Amniotic stem cell (primary cell): ENCODE measurements around the gene AGAP2.

ENCODE experiments used
- DNase-seq: peaks from one replicate; lab custom pipeline; 2025; lab: John Stamatoyannopoulos, UW

Gene AGAP2

GRCh38 chr12:57752668-57753000, 14.1 kb upstream of the AGAP2 start:
- no peak for DNase-seq

GRCh38 chr12:57751788-57752667, 13.5 kb upstream of the AGAP2 start, which contains the start of gene CDK4:
Gene CDK4, minus strand, starts transcription at chr12:57752310. Its CDS starts 593 bp downstream, at chr12:57751717.
- peak; percentile 98 for DNase-seq

GRCh38 chr12:57751432-57751787, 12.9 kb upstream of the AGAP2 start:
- no peak for DNase-seq

- no peak for DNase-seq
These were observed 12.3 kb upstream of the AGAP2 start for GRCh38 chr12:57750561-57751431.

- DNase-seq, result no peak
These were observed 10.5 kb upstream of the AGAP2 start for GRCh38 chr12:57749061-57749460.

- DNase-seq, result no peak
These were observed 7.5 kb upstream of the AGAP2 start for GRCh38 chr12:57746025-57746424.

GRCh38 chr12:57745485-57745881, 6.9 kb upstream of the AGAP2 start:
- DNase-seq, result no peak

- peak; percentile 94 for DNase-seq
These were observed 6.4 kb upstream of the AGAP2 start, which contains the start of gene TSPAN31 for GRCh38 chr12:57744777-57745484. Gene TSPAN31, plus strand, starts transcription at chr12:57745039. Its CDS starts 116 bp downstream, at chr12:57745155.

- peak; percentile 59 for DNase-seq
These were observed 5.7 kb upstream of the AGAP2 start for GRCh38 chr12:57744194-57744776.

- DNase-seq, result no peak
These were observed 5.2 kb upstream of the AGAP2 start for GRCh38 chr12:57743769-57744168.

- DNase-seq, result no peak
These were observed 3.5 kb upstream of the AGAP2 start for GRCh38 chr12:57741844-57742738.

GRCh38 chr12:57741413-57741789, 2.9 kb upstream of the AGAP2 start:
- DNase-seq, result no peak

GRCh38 chr12:57740656-57741412, 2.3 kb upstream of the AGAP2 start:
- no peak for DNase-seq

GRCh38 chr12:57739914-57740538, 1.5 kb upstream of the AGAP2 start:
- DNase-seq, result no peak

- no peak for DNase-seq
These were observed 845 bp upstream of the AGAP2 start for GRCh38 chr12:57739387-57739786.

- DNase-seq, result no peak
These were observed 778 bp downstream of the AGAP2 start for GRCh38 chr12:57737467-57738460.

GRCh38 chr12:57736741-57737466, 1.6 kb downstream of the AGAP2 start:
- no peak for DNase-seq
